Sigmoid colon (tissue), 7 donors: ENCODE results near the gene ZYX. TPM values are rescaled to one million over a fixed set of nuclear protein-coding genes. Genes with fewer than 3 reads are reported as not detected.

Source experiments
- DNase-seq: peaks from one replicate; pipeline ENCODE4 v3.0.0-alpha.2; 2019
- H3K27ac ChIP-seq, 4 donors: fragments of 200-600 bp; sonication (generic); one replicate each; pipeline ENCODE4 v1.5.1; 2016 to 2019; ENCODE audit warnings: mild to moderate bottlenecking in 1 of 4
- H3K27me3 ChIP-seq, 3 donors: fragments of 200-600 bp; sonication (generic); one replicate each; pipeline ENCODE4 v1.5.1; 2019; ENCODE audit warnings: mild to moderate bottlenecking in 1 of 3
- H3K36me3 ChIP-seq, 4 donors: fragments of 200-600 bp; sonication (generic); one replicate each; pipeline ENCODE4 v1.5.1; 2016 to 2019
- H3K4me1 ChIP-seq, 4 donors: fragments of 200-600 bp; sonication (generic); one replicate each; pipeline ENCODE4 v1.5.1; 2017 to 2019
- H3K4me3 ChIP-seq, 4 donors: fragments of 200-600 bp; sonication (generic); one replicate each; pipeline ENCODE4 v1.5.1; 2017 to 2019; ENCODE audit warnings: mild to moderate bottlenecking in 2 of 4, moderate library complexity in 1 of 4
- H3K9me3 ChIP-seq, 4 donors: fragments of 200-600 bp in 3 of 4; sonication (generic) in 3 of 4; one replicate each; pipeline versions ENCODE4 v1.5.1 to v1.6.1; 2013 to 2019
- EP300 ChIP-seq, 4 donors: sonication (generic); formaldehyde crosslinking; IDR thresholded peaks; one replicate each; pipeline ENCODE4 v1.6.1; 2017; ENCODE audit warnings: antibody characterized with exemption in 4 of 4
- POLR2A ChIP-seq, 2 donors: fragments of 450-650 bp; IDR thresholded peaks; one replicate each; pipeline ENCODE4 v1.6.1; 2016; ENCODE audit warnings: antibody characterized with exemption in 2 of 2, mild to moderate bottlenecking in 2 of 2, moderate library complexity in 2 of 2
- POLR2AphosphoS5 ChIP-seq, 4 donors: sonication (generic); formaldehyde crosslinking; IDR thresholded peaks; one replicate each; pipeline ENCODE4 v1.6.1; 2017; ENCODE audit warnings: antibody characterized with exemption in 4 of 4
- WGBS, 2 donors: extraction: QIAGEN DNeasy Blood & Tissue Kit; methylation state at CpG; one replicate each; pipeline ENCODE4 v1.1.7; 2013; 5-methylcytosine and 5-hydroxymethylcytosine counted together
- intact Hi-C: fragments of 100-400 bp; cut with DNase I; formaldehyde crosslinking; loops from one replicate; pipeline ENCODE4 v1.15.1; 2023
- polyA plus RNA-seq, 3 donors: library from polyadenylated mRNA; stranded (reverse); fragments of 200-250 nt; gene quantifications; one replicate each; pipeline ENCODE4 v1.2.3, GENCODE V29; 2013
- total RNA-seq, 4 donors: library from RNA; depleted of rRNA; stranded (reverse); fragments of >200 nt; gene quantifications; one replicate each; pipeline ENCODE4 v1.1.0, GENCODE V29; 2016
- TF ChIP-seq, protein P1 (sequence below), 4 experiments: fragments of 450-650 bp in 3 of 4; fragments of 200-600 bp in 1 of 4; IDR thresholded peaks; one replicate each; pipeline ENCODE4 v1.5.1; 2016 to 2019; ENCODE audit warnings: antibody characterized with exemption in 4 of 4, mild to moderate bottlenecking in 3 of 4, moderate library complexity in 2 of 4
- donor health status: healthy with polysubstance abuse.
- donor health status: Bipolar disorder and iron deficiency.
- donor health status: healthy.

The ZYX gene
- total and polyA plus RNA-seq, 7 donors, result 34.4 to 218 (median 82.4) TPM

DNA sequence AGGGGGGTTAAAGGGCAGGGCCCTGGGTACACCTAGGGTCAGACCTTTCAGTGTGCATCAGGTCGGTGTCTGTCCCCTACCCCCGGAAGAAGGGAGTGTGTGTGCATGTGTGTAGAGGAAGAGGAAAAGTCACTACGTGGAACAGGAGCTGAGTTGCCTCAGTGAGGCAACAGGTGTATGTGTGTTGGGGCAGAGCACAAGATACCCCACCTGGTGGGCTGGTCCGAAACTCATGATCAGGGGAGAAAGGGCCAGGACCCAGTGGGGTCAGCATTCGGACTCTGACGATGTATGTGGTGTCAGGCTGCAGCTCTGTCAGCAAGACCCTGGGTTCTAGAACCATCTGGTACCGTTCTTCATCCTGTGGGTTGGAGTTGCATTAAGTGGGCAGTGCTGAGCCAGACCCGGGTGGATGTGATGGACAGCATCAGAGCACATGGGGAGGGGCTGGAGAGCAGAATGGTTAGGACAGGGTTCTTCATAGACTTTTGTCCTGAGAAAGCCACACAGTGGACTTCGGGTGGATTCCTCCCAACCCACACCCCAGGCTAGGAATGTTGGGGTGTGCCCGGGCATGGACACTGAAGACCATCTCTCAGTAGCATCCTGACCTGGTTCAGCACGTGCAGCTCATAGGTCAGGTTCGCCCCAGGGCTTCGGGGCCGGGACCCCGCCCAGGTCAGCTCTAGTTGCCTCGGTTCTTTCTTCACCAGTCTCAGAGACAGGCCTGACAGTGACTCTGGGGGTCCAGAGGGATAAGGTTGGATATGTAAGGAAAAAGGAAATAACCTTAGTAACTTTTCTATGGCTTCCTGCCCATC is 16.8 kb downstream of the ZYX start:
- DNase-seq, result no peak
- no peak overlapping the region for H3K27ac ChIP-seq
- no peaks in the 10 kb centered on the region for H3K27me3 ChIP-seq
- peaks cover 0 to 10% (median 6%) of the 10 kb centered on the region in 4 donors for H3K4me1 ChIP-seq
- H3K36me3 ChIP-seq, result peaks cover 0 to 4% (median 0%) of the 10 kb centered on the region in 4 donors
- intact Hi-C loops, result no loop called here
- 90 to 91% methylated on average over 16 of the region's 16 CpGs for WGBS, 2 donors
- no peak overlapping the region for H3K4me3 ChIP-seq
- no peaks in the 10 kb centered on the region for H3K9me3 ChIP-seq
- TF ChIP-seq POLR2A (IDR thresholded peaks at IDR 0.05) (no peak), EP300 (IDR thresholded peaks at IDR 0.05) (no peak), POLR2AphosphoS5 (IDR thresholded peaks at IDR 0.05) (no peak)
- TF ChIP-seq, protein P1, sequence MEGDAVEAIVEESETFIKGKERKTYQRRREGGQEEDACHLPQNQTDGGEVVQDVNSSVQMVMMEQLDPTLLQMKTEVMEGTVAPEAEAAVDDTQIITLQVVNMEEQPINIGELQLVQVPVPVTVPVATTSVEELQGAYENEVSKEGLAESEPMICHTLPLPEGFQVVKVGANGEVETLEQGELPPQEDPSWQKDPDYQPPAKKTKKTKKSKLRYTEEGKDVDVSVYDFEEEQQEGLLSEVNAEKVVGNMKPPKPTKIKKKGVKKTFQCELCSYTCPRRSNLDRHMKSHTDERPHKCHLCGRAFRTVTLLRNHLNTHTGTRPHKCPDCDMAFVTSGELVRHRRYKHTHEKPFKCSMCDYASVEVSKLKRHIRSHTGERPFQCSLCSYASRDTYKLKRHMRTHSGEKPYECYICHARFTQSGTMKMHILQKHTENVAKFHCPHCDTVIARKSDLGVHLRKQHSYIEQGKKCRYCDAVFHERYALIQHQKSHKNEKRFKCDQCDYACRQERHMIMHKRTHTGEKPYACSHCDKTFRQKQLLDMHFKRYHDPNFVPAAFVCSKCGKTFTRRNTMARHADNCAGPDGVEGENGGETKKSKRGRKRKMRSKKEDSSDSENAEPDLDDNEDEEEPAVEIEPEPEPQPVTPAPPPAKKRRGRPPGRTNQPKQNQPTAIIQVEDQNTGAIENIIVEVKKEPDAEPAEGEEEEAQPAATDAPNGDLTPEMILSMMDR (IDR thresholded peaks at IDR 0.05), result no peak

DNA sequence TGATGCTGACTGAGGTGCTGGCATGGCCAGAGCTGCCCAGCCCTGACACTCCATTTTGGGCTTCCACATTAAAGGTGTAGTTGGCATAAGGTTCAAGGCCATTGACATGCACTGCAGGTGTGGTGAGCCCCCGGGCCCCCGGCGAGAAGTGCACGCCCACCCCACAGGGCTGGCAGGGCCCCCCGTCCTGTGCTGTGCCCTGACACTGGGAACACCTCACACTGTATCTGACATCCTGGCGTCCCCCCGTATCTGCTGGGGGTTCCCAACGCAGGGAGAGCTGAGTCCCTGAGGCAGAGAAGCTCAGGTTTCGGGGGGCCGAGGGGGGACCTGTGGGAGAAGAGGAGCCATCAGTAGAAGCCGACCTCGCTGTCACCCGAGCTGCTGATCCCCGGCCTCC is 17.5 kb downstream of the ZYX start:
- no peak for DNase-seq
- TF ChIP-seq EP300 (IDR thresholded peaks at IDR 0.05), result no peak
- no peak for TF ChIP-seq POLR2A (IDR thresholded peaks at IDR 0.05)
- no peak for TF ChIP-seq POLR2AphosphoS5 (IDR thresholded peaks at IDR 0.05)
- TF ChIP-seq, protein P1 (IDR thresholded peaks at IDR 0.05), result no peak
- Histone ChIP-seq H3K4me1 (peaks cover 0 to 3% (median 0%) of the 10 kb centered on the region in 4 donors), H3K27ac (no peak overlapping the region), H3K4me3 (no peak overlapping the region), H3K36me3 (no peaks in the 10 kb centered on the region), H3K27me3 (no peaks in the 10 kb centered on the region), H3K9me3 (no peaks in the 10 kb centered on the region)
- intact Hi-C loops, result no loop called here
- WGBS, 2 donors, result 92 to 94% methylated on average over 14 of the region's 14 CpGs

DNA sequence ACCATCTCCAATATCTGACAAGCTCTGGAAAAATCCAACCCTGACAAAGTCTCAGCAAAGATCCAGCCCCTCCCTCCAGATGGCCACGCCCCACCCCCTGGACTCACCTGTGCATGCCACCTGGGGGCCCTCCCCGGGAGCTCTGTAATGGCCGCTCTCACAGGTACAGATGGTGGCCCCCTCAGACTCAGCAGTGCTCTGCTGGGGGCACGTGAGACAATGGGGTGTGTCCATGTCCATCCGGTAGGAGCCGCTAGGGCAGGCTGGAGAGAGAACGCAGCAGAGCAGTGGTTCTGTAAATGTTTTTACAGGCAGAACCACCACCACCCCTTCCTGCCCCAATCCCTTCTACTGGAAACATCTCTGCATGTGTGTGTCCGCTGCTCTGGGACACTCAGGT is 18.0 kb downstream of the ZYX start:
- H3K4me1 ChIP-seq, result no peaks in the 10 kb centered on the region
- TF ChIP-seq POLR2A (IDR thresholded peaks at IDR 0.05), result no peak
- TF ChIP-seq POLR2AphosphoS5 (IDR thresholded peaks at IDR 0.05), result no peak
- TF ChIP-seq, protein P1 (IDR thresholded peaks at IDR 0.05), result no peak
- no peak for TF ChIP-seq EP300 (IDR thresholded peaks at IDR 0.05)
- DNase-seq, result no peak
- H3K27me3 ChIP-seq, result no peaks in the 10 kb centered on the region
- no peaks in the 10 kb centered on the region for H3K36me3 ChIP-seq
- H3K4me3 ChIP-seq, result no peak overlapping the region
- WGBS, 2 donors, result 86 to 92% methylated on average over 8 of the region's 8 CpGs
- intact Hi-C loops, result no loop called here
- no peak overlapping the region for H3K27ac ChIP-seq
- H3K9me3 ChIP-seq, result no peaks in the 10 kb centered on the region

DNA sequence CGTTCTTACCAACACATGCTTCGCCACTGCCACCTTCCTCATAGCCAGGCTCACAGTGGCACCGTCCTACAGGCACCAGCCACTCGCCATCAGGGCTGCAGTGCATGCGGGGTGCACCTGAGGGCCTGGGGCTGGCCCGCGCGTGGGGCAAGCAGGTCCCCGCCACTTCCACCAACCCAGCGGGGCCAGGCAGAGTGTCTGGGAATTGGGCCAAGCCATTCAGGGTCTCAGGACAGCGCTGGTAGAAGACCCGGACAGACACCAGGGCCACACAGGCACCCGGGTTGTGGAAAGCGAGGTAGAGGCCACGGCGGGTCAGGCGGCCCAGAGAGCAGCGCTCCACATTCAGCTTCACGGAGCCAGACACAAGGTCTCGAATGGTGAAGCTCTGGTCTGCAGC is 18.5 kb downstream of the ZYX start:
- 96 to 97% methylated on average over 20 of the region's 20 CpGs for WGBS, 2 donors
- no peaks in the 10 kb centered on the region for H3K36me3 ChIP-seq
- H3K4me3 ChIP-seq, result no peak overlapping the region
- no peaks in the 10 kb centered on the region for H3K4me1 ChIP-seq
- no peak for DNase-seq
- no peaks in the 10 kb centered on the region for H3K9me3 ChIP-seq
- H3K27ac ChIP-seq, result no peak overlapping the region
- TF ChIP-seq POLR2AphosphoS5 (IDR thresholded peaks at IDR 0.05), result no peak
- TF ChIP-seq, protein P1 (IDR thresholded peaks at IDR 0.05), result no peak
- TF ChIP-seq POLR2A (IDR thresholded peaks at IDR 0.05), result no peak
- no peak for TF ChIP-seq EP300 (IDR thresholded peaks at IDR 0.05)
- no peaks in the 10 kb centered on the region for H3K27me3 ChIP-seq
- intact Hi-C loops, result no loop called here
